Endothelial cell of umbilical vein (primary cell): ENCODE results near the gene DSE. TPM values are rescaled to one million over a fixed set of nuclear protein-coding genes. Genes with fewer than 3 reads are reported as not detected.

ENCODE experiments used
- BruUV-seq: library from RNA; stranded (reverse); fragments of 400-500 nt; replicated peaks from 2 replicates; lab custom pipeline; 2021; lab: Mats Ljungman, UMichigan
- CTCF ChIA-PET: fragments of 300-600, 350-600 bp; sonication (Branson Sonifier 250); formaldehyde crosslinking; loops from one replicate; lab custom pipeline; 2021; ENCODE audit warnings: antibody characterized with exemption, inconsistent platforms; lab: Charles Lee
- POLR2A ChIA-PET: fragments of 300-600, 350-600 bp; sonication (Branson Sonifier 250); formaldehyde crosslinking; loops from one replicate; lab custom pipeline; 2021; ENCODE audit warnings: antibody characterized with exemption, inconsistent platforms; lab: Charles Lee
- DNase-seq: peaks from one replicate; pipeline ENCODE4 v3.0.0-alpha.2; 2011; ENCODE audit warnings: low read depth, low spot score
- FAIRE-seq: peaks from 2 replicates; lab custom pipeline; 2011; peaks lifted over from hg19 to GRCh38; lab: Jason Lieb, UNC
- H2AFZ ChIP-seq: 2 replicates; pipeline ENCODE4 v1.6.0; 2012; ENCODE audit warnings: low read depth, low read length, control low read depth, inconsistent platforms
- H3K27ac ChIP-seq: 2 replicates; pipeline ENCODE4 v1.5.1; 2011; ENCODE audit warnings: low read depth, mild to moderate bottlenecking, control low read depth, low read length, moderate library complexity; ENCODE audit not compliant: insufficient read depth
- H3K27me3 ChIP-seq, 2 experiments: 2 replicates each; pipeline versions ENCODE4 v1.6.0 to v1.6.1; 2011; ENCODE audit warnings: low read length in 2 of 2, mixed read lengths in 1 of 2; ENCODE audit not compliant: control insufficient read depth in 2 of 2, insufficient read depth in 2 of 2
- H3K36me3 ChIP-seq, 2 experiments: 2 replicates in 1 of 2; 3 replicates in 1 of 2; pipeline ENCODE4 v1.5.1; 2011; ENCODE audit warnings: low read length in 2 of 2, mild to moderate bottlenecking in 1 of 2, moderate library complexity in 1 of 2; ENCODE audit not compliant: control insufficient read depth in 2 of 2, insufficient read depth in 2 of 2; ENCODE audit errors: extremely low read depth in 1 of 2
- H3K4me1 ChIP-seq: 3 replicates; pipeline ENCODE4 v1.5.1; 2011; ENCODE audit warnings: mild to moderate bottlenecking, low read length; ENCODE audit not compliant: control insufficient read depth, insufficient read depth; ENCODE audit errors: extremely low read depth
- H3K4me2 ChIP-seq: 2 replicates; pipeline ENCODE4 v1.6.1; 2011; ENCODE audit warnings: low read length, control low read depth, mixed read lengths; ENCODE audit not compliant: insufficient read depth
- H3K4me3 ChIP-seq, 3 experiments: fragments of 200-600 bp in 1 of 3; sonication (generic), shearing (Covaris generic) in 1 of 3; replicated peaks in 1 of 3; 2 replicates each; pipeline ENCODE4 v1.5.1; 2011 to 2016; ENCODE audit warnings: control low read depth in 3 of 3, low read length in 3 of 3, mild to moderate bottlenecking in 2 of 3, inconsistent platforms in 1 of 3, low read depth in 1 of 3, moderate library complexity in 1 of 3; ENCODE audit not compliant: insufficient read depth in 1 of 3
- H3K79me2 ChIP-seq: 2 replicates; pipeline ENCODE4 v1.6.0; 2012; ENCODE audit warnings: low read length, inconsistent platforms; ENCODE audit not compliant: control insufficient read depth, insufficient read depth
- H3K9ac ChIP-seq: replicated peaks from 2 replicates; pipeline ENCODE3; 2011; ENCODE audit warnings: low read length, control low read depth; ENCODE audit not compliant: insufficient read depth; ENCODE audit errors: extremely low read depth
- H3K9me1 ChIP-seq: replicated peaks from 3 replicates; pipeline ENCODE4 v1.6.0; 2011; ENCODE audit warnings: mild to moderate bottlenecking, low read length; ENCODE audit not compliant: control insufficient read depth, insufficient read depth; ENCODE audit errors: extremely low read depth
- H3K9me3 ChIP-seq: replicated peaks from 2 replicates; pipeline ENCODE4 v1.5.1; 2012; ENCODE audit warnings: low read length, inconsistent platforms; ENCODE audit not compliant: control insufficient read depth, insufficient read depth
- H4K20me1 ChIP-seq: replicated peaks from 2 replicates; pipeline ENCODE3; 2011; ENCODE audit warnings: mild to moderate bottlenecking, low read length; ENCODE audit not compliant: control insufficient read depth, insufficient read depth; ENCODE audit errors: extremely low read depth
- EZH2 ChIP-seq: IDR thresholded peaks from 2 replicates; pipeline ENCODE4 v1.6.1; 2012; ENCODE audit warnings: borderline replicate concordance, low read depth, mild to moderate bottlenecking, moderate library complexity, low read length, inconsistent platforms; ENCODE audit not compliant: severe bottlenecking
- GATA2 ChIP-seq: IDR thresholded peaks from 2 replicates; pipeline ENCODE4 v1.7.0; 2011; ENCODE audit warnings: low read depth, mild to moderate bottlenecking, moderate library complexity, mixed read lengths, low read length; ENCODE audit not compliant: insufficient read length, insufficient read depth
- MYC ChIP-seq: IDR thresholded peaks from one replicate; pipeline ENCODE4 v1.6.1; 2011; ENCODE audit warnings: mild to moderate bottlenecking, low read depth, low read length
- POLR2A ChIP-seq: IDR thresholded peaks from 2 replicates; pipeline ENCODE4 v1.6.1; 2012; ENCODE audit warnings: low read depth, mild to moderate bottlenecking, control low read depth, low read length
- POLR2AphosphoS5 ChIP-seq: IDR thresholded peaks from 2 replicates; pipeline ENCODE4 v1.6.1; 2012; ENCODE audit warnings: low read depth, mild to moderate bottlenecking, control low read depth, low read length, moderate library complexity; ENCODE audit not compliant: insufficient read depth
- dilution Hi-C: fragments of 300-500 bp; cut with MboI; formaldehyde crosslinking; loops from one replicate; pipeline ENCODE4 v1.15.0; 2019; ENCODE audit warnings: low sequenced_read_pairs; ENCODE audit not compliant: extremely low pct_ligation_motif_present
- intact Hi-C: fragments of 100-400 bp; cut with micrococcal nuclease; formaldehyde crosslinking; loops from one replicate; pipeline ENCODE4 v1.10.0; 2022
- polyA plus RNA-seq, 4 experiments: library from polyadenylated mRNA; depleted of rRNA in 3 of 4; stranded (reverse) in 3 of 4; unstranded in 1 of 4; fragments of >200 nt; gene quantifications; 2 replicates each; pipeline versions ENCODE4 v1.2.1 to v1.2.3, GENCODE V29; 2011 to 2012; ENCODE audit warnings: missing spikeins in 1 of 4
- total RNA-seq: library from RNA; stranded (reverse); gene quantifications from 2 replicates; pipeline ENCODE4 v1.2.3, GENCODE V29; 2021
- TF ChIP-seq, protein P1 (sequence below), 2 donors: IDR thresholded peaks; 1 replicate in 1 of 2; 2 replicates in 1 of 2; pipeline ENCODE4 v1.5.1; 2011; ENCODE audit warnings: low read length in 2 of 2, mild to moderate bottlenecking in 2 of 2, moderate library complexity in 2 of 2, control low read depth in 1 of 2, inconsistent platforms in 1 of 2, low read depth in 1 of 2; ENCODE audit not compliant: insufficient read depth in 1 of 2; ENCODE audit errors: extremely low read depth in 1 of 2

DSE gene
- total and polyA plus RNA-seq, 2 donors (not counting 3 experiments of a cell fraction or from before 2014, with no cell fraction given): 12.0 to 25.0 TPM

DNA sequence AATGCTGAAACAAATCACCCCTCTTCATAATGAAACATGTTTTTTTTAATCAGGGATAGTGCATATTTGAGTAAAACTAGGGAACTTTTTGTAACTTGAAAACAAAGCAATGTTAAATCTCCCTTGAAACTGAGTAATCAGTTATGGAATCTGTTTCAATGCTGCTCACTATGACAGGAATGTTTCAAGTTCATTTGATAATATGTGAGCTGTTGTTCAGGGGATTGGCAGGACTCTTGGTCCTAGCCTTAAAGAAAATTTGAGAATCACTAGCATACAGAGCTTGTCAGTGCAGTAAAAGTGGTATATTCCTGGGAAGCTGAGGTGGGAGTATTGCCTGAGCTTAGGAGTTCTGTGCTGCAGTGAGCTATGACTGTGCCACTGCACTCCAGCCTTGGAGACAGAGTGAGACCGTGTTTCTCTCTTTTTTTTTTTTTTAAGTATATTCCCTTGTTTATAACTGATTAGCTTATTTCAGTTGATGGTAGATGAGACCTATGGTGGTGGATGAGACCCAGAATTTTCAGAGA lies 68.8 kb downstream of the DSE start:
- Histone ChIP-seq H3K79me2 (no peaks in the 10 kb centered on the region), H3K27ac (no peak overlapping the region), H4K20me1 (no peaks in the 10 kb centered on the region), H2AFZ (no peak overlapping the region), H3K27me3 (no peaks in the 10 kb centered on the region), H3K9me1 (no peaks in the 10 kb centered on the region), H3K9ac (no peak overlapping the region), H3K36me3 (no peaks in the 10 kb centered on the region), H3K4me1 (no peaks in the 10 kb centered on the region), H3K4me2 (no peak overlapping the region), H3K9me3 (no peaks in the 10 kb centered on the region), H3K4me3 (no peak overlapping the region)
- dilution Hi-C loops (no loop called here), intact Hi-C loops (loop anchor here (5.0 kb wide), 1 partner anchor 152 kb away; no protein-coding TSS in a partner anchor)
- TF ChIP-seq POLR2A (no peak), POLR2AphosphoS5 (no peak)
- FAIRE-seq (no peak), DNase-seq (no peak)
- CTCF ChIA-PET: interaction anchor here (0.9 to 1.0 kb wide), 2 partner anchors 38 to 150 kb away, joined by 3 read pairs; no protein-coding TSS in a partner anchor
- no TSS peak for BruUV-seq
- POLR2A ChIA-PET: no interaction called here

DNA sequence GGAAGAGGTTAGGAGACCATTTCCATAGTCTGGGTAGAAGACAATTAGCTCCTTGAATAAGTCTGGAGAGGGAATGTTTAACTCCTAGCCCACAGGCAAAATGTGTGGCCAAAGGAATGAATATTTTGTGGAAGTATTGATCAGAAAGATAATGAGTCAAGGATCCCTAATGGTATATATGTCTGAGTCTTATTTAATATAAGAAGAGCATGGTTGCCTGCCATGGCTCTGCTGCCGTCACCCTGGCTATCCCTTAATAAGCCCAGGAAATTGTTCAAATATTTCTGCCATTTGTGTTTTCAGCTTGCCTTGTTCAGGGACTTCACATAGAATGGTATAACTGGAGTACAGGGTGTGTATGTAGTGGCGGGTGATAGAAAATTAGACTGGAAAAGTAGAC lies 72.4 kb downstream of the DSE start:
- TF ChIP-seq POLR2AphosphoS5 (no peak), EZH2 (no peak), MYC (no peak), GATA2 (no peak)
- TF ChIP-seq, protein P1, sequence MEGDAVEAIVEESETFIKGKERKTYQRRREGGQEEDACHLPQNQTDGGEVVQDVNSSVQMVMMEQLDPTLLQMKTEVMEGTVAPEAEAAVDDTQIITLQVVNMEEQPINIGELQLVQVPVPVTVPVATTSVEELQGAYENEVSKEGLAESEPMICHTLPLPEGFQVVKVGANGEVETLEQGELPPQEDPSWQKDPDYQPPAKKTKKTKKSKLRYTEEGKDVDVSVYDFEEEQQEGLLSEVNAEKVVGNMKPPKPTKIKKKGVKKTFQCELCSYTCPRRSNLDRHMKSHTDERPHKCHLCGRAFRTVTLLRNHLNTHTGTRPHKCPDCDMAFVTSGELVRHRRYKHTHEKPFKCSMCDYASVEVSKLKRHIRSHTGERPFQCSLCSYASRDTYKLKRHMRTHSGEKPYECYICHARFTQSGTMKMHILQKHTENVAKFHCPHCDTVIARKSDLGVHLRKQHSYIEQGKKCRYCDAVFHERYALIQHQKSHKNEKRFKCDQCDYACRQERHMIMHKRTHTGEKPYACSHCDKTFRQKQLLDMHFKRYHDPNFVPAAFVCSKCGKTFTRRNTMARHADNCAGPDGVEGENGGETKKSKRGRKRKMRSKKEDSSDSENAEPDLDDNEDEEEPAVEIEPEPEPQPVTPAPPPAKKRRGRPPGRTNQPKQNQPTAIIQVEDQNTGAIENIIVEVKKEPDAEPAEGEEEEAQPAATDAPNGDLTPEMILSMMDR (IDR thresholded peaks at IDR 0.05; ENCODE audit: extremely low read depth in 1 of 2, insufficient read depth in 1 of 2, low read depth in 1 of 2, low read length in 2 of 2): no peak
- intact Hi-C loops (loop anchor here (5.0 kb wide), 1 partner anchor 156 kb away; no protein-coding TSS in a partner anchor), dilution Hi-C loops (no loop called here)
- peaks cover 3% of the 10 kb centered on the region for H3K4me1 ChIP-seq
- no peaks in the 10 kb centered on the region for H3K36me3 ChIP-seq
- H3K9me1 ChIP-seq: no peaks in the 10 kb centered on the region
- no peaks in the 10 kb centered on the region for H4K20me1 ChIP-seq
- CTCF ChIA-PET: interaction anchor here (1.0 to 4.4 kb wide), 6 partner anchors 10 to 225 kb away, joined by 3 to 36 read pairs (median 4); partner anchors contain the start of gene CALHM5
- no peak overlapping the region for H2AFZ ChIP-seq
- no peak overlapping the region for H3K4me2 ChIP-seq
- DNase-seq (no peak), FAIRE-seq (no peak)
- no peaks in the 10 kb centered on the region for H3K9me3 ChIP-seq
- no peak overlapping the region for H3K27ac ChIP-seq
- no peak overlapping the region for H3K9ac ChIP-seq
- no peaks in the 10 kb centered on the region for H3K27me3 ChIP-seq
- no peak overlapping the region for H3K4me3 ChIP-seq
- POLR2A ChIA-PET: no interaction called here
- BruUV-seq: no TSS peak
- H3K79me2 ChIP-seq: no peaks in the 10 kb centered on the region
